GM23338 (cell line): Measurements from ENCODE around the gene HLA-C. TPM values are rescaled to one million over a fixed set of nuclear protein-coding genes. Genes with fewer than 3 reads are reported as not detected.

ENCODE experiments used
- JUNB ChIP-seq: IDR thresholded peaks from one replicate; pipeline ENCODE4 v1.6.1; 2016; ENCODE audit warnings: antibody characterized with exemption; ENCODE audit not compliant: unreplicated experiment
- POLR2AphosphoS5 ChIP-seq: IDR thresholded peaks from 2 replicates; pipeline ENCODE4 v1.6.1; 2016; ENCODE audit warnings: antibody characterized with exemption, low read depth
- ZNF331 ChIP-seq: fragments of 250-450 bp; sonication (Bioruptor Pico); IDR thresholded peaks from 2 replicates; pipeline ENCODE4 v1.5.0; 2020; ENCODE audit warnings: low read depth, mild to moderate bottlenecking, moderate library complexity
- polyA plus RNA-seq: library from polyadenylated mRNA; unstranded; fragments of >200 nt; fragmentation: Nextera tagmentation; extraction: Ambion mirVana; gene quantifications from 2 replicates; pipeline ENCODE4 v1.2.1, GENCODE V29; 2016
- total RNA-seq: library from RNA; depleted of rRNA; stranded (reverse); fragments of >200 nt; shearing (Covaris generic); gene quantifications from 2 replicates; pipeline ENCODE4 v1.2.3, GENCODE V29; 2014
- TF ChIP-seq, protein P1 (sequence below): fragments of 250-450 bp; sonication (Bioruptor Pico); IDR thresholded peaks from 2 replicates; pipeline ENCODE4 v1.5.0; 2020; ENCODE audit warnings: mild to moderate bottlenecking, moderate library complexity
- TF ChIP-seq, protein P2 (sequence below): IDR thresholded peaks from 2 replicates; pipeline ENCODE4 v1.6.1; 2016; ENCODE audit warnings: antibody characterized with exemption
- TF ChIP-seq, protein P3 (sequence below): IDR thresholded peaks from one replicate; pipeline ENCODE4 v1.6.1; 2018; ENCODE audit warnings: antibody characterized with exemption; ENCODE audit not compliant: unreplicated experiment

The HLA-C gene
- total and polyA plus RNA-seq, 2 experiments from 2014 or later: 73.1 to 116 TPM

DNA sequence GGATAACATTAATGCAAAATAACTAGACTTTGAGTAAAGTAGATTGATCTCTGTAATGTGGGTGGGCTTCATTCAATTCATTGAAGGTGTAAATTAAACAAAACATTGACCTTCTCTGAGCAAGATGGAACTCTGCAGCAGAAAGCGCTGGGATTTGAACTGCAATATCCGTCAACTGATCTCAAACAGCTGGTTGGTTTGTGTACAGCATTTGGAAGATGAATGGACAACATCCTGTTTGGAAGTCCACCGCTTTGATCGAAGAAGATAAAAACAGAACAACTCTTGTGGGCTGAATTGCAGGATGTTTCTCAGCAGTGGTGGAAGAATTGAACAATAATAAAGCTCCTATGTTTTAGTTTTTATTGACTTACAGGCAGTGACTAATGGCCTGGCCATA lies 20.6 kb downstream of the HLA-C start (continued):
- TF ChIP-seq, protein P1, sequence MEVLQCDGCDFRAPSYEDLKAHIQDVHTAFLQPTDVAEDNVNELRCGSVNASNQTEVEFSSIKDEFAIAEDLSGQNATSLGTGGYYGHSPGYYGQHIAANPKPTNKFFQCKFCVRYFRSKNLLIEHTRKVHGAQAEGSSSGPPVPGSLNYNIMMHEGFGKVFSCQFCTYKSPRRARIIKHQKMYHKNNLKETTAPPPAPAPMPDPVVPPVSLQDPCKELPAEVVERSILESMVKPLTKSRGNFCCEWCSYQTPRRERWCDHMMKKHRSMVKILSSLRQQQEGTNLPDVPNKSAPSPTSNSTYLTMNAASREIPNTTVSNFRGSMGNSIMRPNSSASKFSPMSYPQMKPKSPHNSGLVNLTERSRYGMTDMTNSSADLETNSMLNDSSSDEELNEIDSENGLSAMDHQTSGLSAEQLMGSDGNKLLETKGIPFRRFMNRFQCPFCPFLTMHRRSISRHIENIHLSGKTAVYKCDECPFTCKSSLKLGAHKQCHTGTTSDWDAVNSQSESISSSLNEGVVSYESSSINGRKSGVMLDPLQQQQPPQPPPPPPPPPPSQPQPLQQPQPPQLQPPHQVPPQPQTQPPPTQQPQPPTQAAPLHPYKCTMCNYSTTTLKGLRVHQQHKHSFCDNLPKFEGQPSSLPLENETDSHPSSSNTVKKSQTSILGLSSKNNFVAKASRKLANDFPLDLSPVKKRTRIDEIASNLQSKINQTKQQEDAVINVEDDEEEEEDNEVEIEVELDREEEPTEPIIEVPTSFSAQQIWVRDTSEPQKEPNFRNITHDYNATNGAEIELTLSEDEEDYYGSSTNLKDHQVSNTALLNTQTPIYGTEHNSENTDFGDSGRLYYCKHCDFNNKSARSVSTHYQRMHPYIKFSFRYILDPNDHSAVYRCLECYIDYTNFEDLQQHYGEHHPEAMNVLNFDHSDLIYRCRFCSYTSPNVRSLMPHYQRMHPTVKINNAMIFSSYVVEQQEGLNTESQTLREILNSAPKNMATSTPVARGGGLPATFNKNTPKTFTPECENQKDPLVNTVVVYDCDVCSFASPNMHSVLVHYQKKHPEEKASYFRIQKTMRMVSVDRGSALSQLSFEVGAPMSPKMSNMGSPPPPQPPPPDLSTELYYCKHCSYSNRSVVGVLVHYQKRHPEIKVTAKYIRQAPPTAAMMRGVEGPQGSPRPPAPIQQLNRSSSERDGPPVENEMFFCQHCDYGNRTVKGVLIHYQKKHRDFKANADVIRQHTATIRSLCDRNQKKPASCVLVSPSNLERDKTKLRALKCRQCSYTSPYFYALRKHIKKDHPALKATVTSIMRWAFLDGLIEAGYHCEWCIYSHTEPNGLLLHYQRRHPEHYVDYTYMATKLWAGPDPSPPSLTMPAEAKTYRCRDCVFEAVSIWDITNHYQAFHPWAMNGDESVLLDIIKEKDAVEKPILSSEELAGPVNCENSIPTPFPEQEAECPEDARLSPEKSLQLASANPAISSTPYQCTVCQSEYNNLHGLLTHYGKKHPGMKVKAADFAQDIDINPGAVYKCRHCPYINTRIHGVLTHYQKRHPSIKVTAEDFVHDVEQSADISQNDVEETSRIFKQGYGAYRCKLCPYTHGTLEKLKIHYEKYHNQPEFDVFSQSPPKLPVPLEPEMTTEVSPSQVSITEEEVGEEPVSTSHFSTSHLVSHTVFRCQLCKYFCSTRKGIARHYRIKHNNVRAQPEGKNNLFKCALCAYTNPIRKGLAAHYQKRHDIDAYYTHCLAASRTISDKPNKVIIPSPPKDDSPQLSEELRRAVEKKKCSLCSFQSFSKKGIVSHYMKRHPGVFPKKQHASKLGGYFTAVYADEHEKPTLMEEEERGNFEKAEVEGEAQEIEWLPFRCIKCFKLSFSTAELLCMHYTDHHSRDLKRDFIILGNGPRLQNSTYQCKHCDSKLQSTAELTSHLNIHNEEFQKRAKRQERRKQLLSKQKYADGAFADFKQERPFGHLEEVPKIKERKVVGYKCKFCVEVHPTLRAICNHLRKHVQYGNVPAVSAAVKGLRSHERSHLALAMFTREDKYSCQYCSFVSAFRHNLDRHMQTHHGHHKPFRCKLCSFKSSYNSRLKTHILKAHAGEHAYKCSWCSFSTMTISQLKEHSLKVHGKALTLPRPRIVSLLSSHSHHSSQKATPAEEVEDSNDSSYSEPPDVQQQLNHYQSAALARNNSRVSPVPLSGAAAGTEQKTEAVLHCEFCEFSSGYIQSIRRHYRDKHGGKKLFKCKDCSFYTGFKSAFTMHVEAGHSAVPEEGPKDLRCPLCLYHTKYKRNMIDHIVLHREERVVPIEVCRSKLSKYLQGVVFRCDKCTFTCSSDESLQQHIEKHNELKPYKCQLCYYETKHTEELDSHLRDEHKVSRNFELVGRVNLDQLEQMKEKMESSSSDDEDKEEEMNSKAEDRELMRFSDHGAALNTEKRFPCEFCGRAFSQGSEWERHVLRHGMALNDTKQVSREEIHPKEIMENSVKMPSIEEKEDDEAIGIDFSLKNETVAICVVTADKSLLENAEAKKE (CRISPR knock-in tag): no peak
- TF ChIP-seq POLR2AphosphoS5 (no peak), ZNF331 (CRISPR knock-in tag) (no peak), JUNB (no peak)
- TF ChIP-seq, protein P2, sequence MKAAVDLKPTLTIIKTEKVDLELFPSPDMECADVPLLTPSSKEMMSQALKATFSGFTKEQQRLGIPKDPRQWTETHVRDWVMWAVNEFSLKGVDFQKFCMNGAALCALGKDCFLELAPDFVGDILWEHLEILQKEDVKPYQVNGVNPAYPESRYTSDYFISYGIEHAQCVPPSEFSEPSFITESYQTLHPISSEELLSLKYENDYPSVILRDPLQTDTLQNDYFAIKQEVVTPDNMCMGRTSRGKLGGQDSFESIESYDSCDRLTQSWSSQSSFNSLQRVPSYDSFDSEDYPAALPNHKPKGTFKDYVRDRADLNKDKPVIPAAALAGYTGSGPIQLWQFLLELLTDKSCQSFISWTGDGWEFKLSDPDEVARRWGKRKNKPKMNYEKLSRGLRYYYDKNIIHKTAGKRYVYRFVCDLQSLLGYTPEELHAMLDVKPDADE: no peak
- TF ChIP-seq, protein P3, sequence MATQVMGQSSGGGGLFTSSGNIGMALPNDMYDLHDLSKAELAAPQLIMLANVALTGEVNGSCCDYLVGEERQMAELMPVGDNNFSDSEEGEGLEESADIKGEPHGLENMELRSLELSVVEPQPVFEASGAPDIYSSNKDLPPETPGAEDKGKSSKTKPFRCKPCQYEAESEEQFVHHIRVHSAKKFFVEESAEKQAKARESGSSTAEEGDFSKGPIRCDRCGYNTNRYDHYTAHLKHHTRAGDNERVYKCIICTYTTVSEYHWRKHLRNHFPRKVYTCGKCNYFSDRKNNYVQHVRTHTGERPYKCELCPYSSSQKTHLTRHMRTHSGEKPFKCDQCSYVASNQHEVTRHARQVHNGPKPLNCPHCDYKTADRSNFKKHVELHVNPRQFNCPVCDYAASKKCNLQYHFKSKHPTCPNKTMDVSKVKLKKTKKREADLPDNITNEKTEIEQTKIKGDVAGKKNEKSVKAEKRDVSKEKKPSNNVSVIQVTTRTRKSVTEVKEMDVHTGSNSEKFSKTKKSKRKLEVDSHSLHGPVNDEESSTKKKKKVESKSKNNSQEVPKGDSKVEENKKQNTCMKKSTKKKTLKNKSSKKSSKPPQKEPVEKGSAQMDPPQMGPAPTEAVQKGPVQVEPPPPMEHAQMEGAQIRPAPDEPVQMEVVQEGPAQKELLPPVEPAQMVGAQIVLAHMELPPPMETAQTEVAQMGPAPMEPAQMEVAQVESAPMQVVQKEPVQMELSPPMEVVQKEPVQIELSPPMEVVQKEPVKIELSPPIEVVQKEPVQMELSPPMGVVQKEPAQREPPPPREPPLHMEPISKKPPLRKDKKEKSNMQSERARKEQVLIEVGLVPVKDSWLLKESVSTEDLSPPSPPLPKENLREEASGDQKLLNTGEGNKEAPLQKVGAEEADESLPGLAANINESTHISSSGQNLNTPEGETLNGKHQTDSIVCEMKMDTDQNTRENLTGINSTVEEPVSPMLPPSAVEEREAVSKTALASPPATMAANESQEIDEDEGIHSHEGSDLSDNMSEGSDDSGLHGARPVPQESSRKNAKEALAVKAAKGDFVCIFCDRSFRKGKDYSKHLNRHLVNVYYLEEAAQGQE: no peak
